Activated gamma-delta T cell (primary cell): Measurements from ENCODE around the gene PEX5L.
"Not testable (repeated sequence)": the region's sequence is repeated elsewhere in the genome, so short reads cannot be mapped to it uniquely, and the experiment has no call there.

Source experiments
- DNase-seq: peaks from one replicate; lab custom pipeline; 2025; lab: John Stamatoyannopoulos, UW

Gene PEX5L

DNA sequence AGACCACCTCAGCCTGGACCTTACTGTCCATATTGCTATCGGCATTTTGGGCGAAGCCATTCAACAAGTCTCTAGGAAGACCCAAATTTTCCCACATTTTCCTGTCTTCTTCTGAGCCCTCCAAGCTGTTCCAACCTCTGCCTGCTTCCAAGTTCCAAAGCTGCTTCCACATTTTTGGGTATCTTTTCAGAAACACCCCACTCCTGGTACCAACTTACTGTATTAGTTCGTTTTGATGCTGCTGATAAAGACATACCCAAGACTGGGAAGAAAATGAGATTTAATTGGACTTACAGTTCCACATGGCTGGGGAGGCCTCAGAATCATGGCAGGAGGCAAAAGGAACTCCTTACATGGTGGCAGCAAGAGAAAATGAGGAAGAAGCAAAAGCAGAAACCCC, 28.4 kb downstream of the PEX5L start:
- DNase-seq = not testable (repeated sequence)

DNA sequence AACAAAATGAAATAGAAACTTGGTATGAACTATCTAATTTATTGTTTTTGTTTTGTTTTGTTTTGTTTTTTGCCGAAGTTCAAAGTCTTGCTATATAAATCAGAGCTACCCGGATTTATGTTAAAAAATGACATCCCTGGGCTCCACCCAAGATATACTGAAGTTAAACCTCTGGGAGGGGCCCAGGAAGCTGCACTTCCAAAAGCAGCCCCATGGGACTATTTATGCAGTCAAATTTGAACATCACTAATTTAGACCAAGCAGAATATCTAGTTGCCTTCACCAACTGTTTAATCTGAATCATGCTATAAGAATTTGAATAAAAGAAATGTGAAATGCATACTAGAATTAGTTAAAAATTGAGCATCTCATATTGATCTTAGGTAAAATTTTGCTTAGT, 32.2 kb downstream of the PEX5L start:
- no peak for DNase-seq

- DNase-seq = no peak
These were observed 34.7 kb downstream of the PEX5L start for GRCh38 chr3:180002006-180002405.

GRCh38 chr3:180000500-180000899, 36.2 kb downstream of the PEX5L start:
- DNase-seq = no peak

- DNase-seq = no peak
These were observed 41.3 kb downstream of the PEX5L start for GRCh38 chr3:179995406-179995805.

DNA sequence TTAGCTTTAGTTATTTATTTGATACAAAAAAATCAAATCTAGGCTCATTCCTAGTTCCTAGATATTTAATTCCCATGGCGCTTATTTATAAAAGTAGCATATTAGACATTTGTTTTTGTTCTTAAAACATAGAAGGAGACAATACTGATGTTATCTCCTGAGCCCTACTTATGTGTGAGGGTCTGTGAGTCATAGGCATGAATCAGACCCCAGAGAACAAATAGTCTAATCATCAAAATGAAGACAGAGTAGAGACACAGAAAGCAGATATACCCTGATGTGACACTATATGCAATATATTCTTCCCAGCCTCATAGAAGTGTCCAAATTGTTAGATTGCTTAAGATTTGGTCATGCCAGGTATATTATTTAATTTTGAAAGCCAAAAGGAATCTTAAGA, 44.9 kb downstream of the PEX5L start:
- DNase-seq = no peak

DNA sequence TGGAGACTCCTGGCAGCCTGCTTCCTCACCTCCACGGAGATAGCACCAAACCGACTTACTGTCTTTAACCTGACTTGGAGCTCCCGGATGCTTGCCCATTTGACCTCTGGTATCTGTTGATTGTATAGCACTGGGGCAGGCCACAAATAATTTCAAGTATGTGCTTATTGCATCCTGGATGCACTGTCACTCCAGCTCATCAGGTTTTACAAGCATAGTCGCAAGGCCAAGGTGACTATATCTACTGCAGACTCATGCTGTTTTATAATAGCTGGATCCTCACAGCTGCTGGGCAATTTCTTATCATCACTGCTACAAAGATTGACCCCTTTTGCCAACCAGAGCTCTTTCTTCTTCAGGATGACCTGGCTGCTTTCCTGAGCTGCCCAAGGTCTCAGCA, 45.6 kb downstream of the PEX5L start:
- no peak for DNase-seq

DNA sequence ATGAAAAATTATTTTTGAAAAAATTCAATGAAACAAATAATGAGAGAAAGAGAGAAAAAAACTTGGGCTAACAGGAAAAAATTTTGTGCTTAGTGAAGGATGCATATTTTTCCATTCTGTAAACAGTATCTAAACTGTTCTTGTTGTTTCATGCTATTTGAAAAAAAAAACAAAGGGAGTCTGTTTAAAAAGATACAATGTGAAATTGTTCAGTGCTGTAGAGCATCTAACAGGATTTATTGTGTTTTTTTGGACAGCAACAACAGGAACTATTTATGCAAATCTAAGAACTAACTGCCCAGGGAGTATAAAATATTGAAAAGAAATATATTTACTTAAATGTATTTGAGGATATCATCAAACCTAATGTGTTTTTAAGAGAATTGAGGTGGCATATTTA, 55.1 kb downstream of the PEX5L start:
- no peak for DNase-seq

DNA sequence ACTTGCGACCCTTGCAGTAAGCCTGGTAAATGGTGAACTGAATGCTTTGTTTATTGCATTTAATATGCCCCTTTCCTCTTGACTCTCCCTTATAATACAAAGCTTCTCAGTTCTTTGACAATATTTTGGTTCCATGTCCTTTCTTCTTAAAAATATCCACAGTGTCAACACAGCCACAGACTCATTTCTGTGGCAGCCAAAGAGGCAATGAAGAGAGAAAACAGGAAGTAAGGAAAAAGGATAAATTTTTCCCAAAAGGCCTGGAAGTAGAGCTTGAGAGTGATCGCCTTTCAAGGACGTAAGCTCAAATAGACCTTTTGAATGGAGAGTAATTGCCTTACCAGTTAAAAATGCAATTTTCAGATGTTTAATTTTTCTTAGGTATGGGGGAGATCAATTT, 59.4 kb downstream of the PEX5L start:
- no peak for DNase-seq

GRCh38 chr3:179973931-179974361, 62.8 kb downstream of the PEX5L start:
- no peak for DNase-seq

DNA sequence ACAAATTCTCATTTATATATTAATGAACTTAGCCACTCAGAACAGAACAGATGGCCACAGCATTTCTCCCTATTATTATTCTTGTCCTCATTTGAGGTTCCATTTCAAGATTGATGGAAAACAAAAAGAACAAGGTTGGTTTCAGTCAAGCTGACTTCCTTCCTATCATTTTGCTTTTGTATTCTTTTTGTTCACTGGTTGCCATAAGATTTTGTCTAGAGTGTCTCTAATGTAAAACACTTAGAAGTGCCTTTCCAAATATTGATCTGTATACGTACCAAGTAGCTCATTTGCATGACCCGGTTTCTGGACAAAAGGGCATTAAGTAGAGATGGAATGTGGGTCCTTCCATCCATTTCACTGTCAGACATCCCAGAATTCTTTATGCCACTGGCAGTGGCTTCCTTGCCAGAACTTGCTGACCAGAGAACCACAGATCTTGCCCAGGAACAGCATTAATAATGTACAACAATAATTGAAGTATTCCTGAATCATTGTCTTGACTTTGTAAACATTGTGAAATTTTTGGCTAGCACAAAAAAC, 63.8 kb downstream of the PEX5L start:
- no peak for DNase-seq

DNA sequence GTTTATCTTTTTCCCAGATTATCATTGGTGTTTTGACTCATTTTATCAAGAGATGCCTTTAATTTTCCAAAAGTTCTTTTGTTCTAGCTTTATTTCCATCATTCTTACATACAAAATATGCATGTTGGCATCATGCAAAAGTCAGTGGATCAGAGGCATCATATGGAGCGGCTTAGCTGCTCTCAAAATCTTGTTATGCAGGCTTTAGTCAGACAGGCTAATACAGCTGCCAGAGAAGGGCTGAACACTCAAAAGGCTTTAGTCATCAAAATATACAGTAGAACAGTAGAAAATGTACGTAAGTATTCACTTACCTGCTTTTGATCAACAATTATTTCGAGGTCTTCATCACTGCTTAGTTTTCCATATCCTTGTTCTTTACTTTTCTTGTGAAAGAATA, 65.5 kb downstream of the PEX5L start:
- DNase-seq = no peak

DNA sequence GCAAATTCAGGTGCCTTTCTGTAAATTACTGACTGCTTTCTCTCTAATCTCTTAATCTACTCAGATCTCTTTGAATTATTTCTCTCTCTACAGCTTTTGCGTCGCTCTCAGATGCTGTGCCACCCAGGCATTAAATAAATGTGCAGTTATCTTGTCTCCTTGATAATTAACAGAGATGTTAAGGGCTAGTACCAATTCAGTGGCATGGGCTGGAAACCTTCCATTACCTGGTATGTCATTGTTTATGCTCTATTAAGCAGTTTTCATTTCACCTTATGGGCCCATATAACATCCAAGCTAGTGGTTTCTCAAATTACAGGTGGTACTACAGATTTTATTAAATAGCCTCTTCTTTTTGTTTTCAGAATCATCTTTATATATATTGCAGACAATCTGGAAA, 66.0 kb downstream of the PEX5L start:
- DNase-seq = no peak

DNA sequence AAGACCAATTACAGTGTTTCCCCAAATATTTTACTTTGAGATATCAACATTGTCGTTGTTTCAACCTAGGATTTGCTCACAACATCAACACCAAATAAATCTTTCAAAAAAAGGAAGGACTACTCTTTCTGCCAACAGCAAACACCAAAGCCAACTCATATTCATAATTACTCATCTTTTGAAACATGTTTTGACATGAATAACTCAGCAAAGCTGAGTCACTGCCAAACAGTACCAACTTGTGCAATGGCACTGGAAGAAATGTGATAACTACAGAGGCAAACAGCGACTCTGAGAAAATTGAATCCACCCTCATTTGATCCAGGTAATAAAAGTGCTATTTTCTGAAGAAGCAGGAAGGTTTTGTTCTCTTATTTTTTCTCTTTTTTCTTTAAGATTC, 67.2 kb downstream of the PEX5L start:
- DNase-seq = no peak

DNA sequence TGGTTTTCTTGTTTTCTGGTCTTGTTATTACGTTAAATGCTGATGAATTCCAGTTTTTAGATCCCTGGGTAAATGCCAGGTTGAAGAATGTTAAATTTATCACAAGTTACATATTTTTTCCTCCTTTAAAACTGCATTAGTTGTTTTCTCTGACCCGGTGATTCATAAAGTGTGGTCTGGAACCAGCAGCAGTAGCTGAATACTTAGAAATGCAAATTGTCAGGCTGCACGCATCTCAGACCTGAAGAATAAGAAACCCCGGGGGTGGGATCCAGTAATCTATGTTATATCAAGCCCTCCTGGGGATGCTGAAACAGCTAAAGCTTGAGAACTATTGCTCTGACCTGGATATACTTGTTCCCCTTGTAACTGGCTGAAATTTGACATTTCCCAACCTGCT, 69.1 kb downstream of the PEX5L start:
- DNase-seq = no peak

DNA sequence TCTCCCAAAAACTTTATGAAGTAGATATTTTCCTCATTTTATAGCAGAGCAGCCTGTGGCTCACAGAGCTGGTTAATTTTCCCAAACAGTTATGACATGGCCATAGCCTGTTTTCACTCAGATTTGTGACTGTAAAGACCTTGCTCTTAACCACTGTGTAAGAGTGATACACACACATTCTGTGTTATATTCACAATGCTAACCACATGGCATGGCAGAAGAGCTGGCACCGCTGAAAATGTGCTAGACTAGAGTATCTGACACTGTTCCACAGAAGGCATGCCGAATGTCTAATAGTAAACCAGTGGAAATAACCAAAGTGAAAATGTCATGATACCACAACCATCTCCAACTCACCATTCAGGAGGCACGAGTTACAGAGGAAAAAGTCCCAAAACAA, 71.8 kb downstream of the PEX5L start:
- DNase-seq = no peak

DNA sequence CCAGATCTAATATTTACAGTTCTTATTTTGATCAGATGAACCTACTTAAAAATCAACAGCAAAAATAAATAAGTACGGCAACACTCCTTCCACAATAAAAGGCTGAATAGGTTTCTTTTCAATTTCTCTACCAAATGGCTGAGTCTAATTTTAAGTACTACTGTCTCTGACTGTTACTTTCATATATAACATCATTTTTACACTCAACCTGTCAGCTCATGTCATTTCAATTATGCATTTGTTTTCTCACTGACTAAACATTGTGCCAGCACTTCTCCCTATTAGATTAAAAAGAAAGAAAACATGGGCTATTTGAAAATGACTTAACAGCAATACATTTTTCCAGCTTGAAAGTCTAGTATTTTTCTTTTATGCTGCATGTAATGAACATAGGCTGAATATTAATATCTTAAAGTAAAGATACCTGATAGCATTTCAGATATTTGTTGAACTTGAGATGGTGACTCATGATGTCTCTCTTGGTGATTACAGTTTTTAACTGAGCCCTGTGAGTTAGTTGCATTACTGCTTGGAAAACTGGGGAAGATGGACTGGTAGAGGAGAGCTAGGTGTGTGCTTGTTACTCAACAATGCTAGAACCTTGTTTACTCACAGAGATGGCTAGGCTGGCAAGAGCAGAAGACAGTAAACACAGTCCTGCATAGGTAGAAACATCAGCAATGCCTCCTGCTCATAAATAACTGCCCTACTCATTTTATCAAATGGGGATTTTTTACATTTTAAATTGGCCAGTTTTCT, 73.9 kb downstream of the PEX5L start:
- DNase-seq = no peak

DNA sequence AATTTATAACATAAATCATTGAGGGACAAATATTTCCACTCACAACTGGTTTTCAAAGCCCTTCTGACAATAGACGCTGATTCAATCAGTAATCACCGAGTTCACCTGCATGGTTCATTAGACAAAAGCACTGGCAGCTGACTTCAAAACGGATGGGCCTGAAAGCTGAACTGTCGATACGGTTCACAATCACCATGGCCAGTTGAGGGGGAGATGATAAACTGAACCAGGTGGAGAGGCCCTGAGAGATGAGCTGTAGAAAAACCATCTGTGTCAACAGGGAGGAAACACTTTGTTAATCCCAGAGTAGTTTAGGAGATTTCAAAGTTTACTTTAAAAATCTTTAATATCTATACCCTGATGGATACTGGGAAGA, 75.0 kb downstream of the PEX5L start:
- DNase-seq = no peak

GRCh38 chr3:179961071-179961702, 75.5 kb downstream of the PEX5L start:
- no peak for DNase-seq

DNA sequence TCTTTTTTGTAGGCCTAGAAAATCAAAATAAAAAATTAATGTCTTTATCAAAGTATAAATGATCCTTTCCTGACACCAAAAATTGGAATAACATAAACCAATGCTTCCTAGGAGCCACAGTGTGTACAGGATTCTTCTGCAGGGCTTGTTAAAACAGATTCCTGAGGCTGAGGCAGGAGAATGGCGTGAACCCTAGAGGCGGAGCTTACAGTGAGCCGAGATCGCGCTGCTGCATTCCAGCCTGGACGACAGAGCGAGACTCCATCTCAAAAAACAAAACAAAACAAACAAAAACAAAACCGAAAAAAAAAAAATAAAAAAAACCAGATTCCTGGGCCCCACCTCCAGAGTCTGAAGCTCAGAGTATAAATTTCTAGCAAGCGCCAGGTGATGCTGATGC, 78.0 kb downstream of the PEX5L start:
- DNase-seq = no peak

DNA sequence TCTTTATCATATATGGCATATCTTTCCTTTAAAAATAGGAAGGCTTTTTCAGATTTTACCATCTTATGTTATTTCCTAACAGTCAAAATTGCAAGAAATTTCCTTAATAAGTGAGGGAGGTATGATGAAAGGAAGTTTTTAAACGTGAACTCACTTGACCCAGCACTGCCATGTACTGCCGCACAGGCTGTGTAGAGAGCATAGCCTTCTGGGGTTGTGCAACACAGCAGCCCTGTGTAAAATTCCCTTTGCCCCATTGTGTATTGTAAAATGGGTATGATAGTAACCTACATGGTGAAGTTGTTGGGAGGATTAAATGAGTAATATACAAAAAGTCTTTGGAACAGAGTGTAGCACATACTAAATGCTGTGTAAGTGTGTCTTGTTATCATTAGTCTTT, 78.6 kb downstream of the PEX5L start:
- DNase-seq = no peak

GRCh38 chr3:179957264-179957845, 79.4 kb downstream of the PEX5L start:
- no peak for DNase-seq

DNA sequence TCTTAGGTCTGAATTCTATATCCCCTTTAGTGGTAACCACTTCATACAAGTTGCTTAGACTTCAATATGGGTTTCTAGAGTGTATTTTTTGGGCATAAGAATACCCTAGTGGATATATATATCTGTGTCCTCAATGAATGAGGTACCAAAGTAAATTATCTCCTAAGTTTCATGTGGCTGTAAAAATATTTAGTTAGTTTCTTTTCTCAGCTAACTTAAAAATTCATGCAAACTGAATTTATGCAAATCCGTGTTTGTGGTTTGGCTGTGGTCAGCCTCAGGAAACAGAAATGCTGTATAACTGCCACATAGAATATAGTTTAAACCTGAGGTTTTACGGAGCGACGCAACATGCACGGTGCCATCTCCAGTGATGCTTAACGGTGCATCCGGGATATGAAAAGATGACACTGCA, 80.3 kb downstream of the PEX5L start:
- no peak for DNase-seq
